ENCODE data around the gene CCDC102B.

DNA sequence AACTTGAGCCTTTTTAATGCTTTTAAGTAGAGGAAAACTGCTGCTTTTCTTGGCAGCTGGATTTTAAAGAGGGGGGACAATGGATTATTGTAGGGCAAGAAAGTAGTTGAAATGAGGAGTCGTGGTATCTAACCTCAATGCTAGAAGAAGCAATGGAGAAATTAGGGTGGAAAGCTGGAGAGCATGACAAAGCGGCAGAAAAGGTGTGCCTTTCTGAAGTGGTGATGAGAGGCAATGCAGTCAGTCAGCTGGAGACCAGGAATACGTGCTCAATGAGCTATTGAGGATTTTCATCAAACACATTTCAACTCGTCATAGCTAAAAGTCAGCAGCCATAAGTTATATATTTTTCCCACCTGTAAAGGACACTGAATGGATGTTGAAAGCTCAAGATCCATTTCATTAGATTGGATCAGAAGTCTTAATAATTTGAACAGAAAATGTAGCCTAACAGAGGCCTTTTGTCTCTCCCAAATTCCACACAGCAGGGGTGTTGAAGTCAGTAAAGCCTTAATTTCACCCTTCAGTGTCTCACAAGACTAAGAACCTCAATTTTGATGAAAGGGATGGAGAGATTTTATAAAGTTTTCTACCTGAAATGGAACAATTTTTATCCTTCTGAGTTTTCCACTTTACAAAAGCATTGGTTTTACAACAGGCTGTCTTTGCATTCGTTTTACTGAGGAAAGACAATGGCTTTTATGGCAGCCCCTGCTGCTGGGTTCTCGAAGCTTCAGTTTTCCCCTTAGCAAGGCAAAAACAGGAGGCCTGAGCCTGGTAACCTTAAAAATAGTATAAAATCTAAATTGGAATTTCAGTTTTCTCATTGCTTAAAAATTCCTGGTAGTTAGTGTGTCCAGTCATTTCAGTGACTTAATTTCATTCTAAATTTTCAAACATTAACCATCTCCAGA, 131.1 kb downstream of the CCDC102B start:
- TF ChIP-seq, protein P1, sequence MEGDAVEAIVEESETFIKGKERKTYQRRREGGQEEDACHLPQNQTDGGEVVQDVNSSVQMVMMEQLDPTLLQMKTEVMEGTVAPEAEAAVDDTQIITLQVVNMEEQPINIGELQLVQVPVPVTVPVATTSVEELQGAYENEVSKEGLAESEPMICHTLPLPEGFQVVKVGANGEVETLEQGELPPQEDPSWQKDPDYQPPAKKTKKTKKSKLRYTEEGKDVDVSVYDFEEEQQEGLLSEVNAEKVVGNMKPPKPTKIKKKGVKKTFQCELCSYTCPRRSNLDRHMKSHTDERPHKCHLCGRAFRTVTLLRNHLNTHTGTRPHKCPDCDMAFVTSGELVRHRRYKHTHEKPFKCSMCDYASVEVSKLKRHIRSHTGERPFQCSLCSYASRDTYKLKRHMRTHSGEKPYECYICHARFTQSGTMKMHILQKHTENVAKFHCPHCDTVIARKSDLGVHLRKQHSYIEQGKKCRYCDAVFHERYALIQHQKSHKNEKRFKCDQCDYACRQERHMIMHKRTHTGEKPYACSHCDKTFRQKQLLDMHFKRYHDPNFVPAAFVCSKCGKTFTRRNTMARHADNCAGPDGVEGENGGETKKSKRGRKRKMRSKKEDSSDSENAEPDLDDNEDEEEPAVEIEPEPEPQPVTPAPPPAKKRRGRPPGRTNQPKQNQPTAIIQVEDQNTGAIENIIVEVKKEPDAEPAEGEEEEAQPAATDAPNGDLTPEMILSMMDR (IDR thresholded peaks at IDR 0.05) = no peak
- TF ChIP-seq TCF7 (CRISPR knock-in tag; IDR thresholded peaks at IDR 0.05; ENCODE audit: low read depth) (no peak), ESRRA (CRISPR knock-in tag; IDR thresholded peaks at IDR 0.05; ENCODE audit: borderline replicate concordance) (no peak), ATF1 (CRISPR knock-in tag; IDR thresholded peaks at IDR 0.05) (no peak), NR3C1 (CRISPR knock-in tag; conservative IDR thresholded peaks at IDR 0.05; ENCODE audit: low read depth) (no peak), NFATC4 (CRISPR knock-in tag; IDR thresholded peaks at IDR 0.05) (no peak), TEAD4 (CRISPR knock-in tag; IDR thresholded peaks at IDR 0.05) (no peak), NR1H2 (CRISPR knock-in tag; IDR thresholded peaks at IDR 0.05) (no peak), CREM (CRISPR knock-in tag; IDR thresholded peaks at IDR 0.05) (no peak)
- TF ChIP-seq, protein P2, sequence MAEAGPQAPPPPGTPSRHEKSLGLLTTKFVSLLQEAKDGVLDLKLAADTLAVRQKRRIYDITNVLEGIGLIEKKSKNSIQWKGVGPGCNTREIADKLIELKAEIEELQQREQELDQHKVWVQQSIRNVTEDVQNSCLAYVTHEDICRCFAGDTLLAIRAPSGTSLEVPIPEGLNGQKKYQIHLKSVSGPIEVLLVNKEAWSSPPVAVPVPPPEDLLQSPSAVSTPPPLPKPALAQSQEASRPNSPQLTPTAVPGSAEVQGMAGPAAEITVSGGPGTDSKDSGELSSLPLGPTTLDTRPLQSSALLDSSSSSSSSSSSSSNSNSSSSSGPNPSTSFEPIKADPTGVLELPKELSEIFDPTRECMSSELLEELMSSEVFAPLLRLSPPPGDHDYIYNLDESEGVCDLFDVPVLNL (CRISPR knock-in tag; IDR thresholded peaks at IDR 0.05; ENCODE audit: borderline replicate concordance, low read depth) = no peak
- TF ChIP-seq, protein P3, sequence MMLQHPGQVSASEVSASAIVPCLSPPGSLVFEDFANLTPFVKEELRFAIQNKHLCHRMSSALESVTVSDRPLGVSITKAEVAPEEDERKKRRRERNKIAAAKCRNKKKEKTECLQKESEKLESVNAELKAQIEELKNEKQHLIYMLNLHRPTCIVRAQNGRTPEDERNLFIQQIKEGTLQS (CRISPR knock-in tag; conservative IDR thresholded peaks at IDR 0.05) = no peak
- TF ChIP-seq, protein P4, sequence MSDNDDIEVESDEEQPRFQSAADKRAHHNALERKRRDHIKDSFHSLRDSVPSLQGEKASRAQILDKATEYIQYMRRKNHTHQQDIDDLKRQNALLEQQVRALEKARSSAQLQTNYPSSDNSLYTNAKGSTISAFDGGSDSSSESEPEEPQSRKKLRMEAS (CRISPR knock-in tag; IDR thresholded peaks at IDR 0.05) = peak; percentile 19; the same call in 1 of the 2 replicates
- TF ChIP-seq, protein P5, sequence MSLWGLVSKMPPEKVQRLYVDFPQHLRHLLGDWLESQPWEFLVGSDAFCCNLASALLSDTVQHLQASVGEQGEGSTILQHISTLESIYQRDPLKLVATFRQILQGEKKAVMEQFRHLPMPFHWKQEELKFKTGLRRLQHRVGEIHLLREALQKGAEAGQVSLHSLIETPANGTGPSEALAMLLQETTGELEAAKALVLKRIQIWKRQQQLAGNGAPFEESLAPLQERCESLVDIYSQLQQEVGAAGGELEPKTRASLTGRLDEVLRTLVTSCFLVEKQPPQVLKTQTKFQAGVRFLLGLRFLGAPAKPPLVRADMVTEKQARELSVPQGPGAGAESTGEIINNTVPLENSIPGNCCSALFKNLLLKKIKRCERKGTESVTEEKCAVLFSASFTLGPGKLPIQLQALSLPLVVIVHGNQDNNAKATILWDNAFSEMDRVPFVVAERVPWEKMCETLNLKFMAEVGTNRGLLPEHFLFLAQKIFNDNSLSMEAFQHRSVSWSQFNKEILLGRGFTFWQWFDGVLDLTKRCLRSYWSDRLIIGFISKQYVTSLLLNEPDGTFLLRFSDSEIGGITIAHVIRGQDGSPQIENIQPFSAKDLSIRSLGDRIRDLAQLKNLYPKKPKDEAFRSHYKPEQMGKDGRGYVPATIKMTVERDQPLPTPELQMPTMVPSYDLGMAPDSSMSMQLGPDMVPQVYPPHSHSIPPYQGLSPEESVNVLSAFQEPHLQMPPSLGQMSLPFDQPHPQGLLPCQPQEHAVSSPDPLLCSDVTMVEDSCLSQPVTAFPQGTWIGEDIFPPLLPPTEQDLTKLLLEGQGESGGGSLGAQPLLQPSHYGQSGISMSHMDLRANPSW (CRISPR knock-in tag; conservative IDR thresholded peaks at IDR 0.05; ENCODE audit: low read depth) = no peak
- TF ChIP-seq, protein P6, sequence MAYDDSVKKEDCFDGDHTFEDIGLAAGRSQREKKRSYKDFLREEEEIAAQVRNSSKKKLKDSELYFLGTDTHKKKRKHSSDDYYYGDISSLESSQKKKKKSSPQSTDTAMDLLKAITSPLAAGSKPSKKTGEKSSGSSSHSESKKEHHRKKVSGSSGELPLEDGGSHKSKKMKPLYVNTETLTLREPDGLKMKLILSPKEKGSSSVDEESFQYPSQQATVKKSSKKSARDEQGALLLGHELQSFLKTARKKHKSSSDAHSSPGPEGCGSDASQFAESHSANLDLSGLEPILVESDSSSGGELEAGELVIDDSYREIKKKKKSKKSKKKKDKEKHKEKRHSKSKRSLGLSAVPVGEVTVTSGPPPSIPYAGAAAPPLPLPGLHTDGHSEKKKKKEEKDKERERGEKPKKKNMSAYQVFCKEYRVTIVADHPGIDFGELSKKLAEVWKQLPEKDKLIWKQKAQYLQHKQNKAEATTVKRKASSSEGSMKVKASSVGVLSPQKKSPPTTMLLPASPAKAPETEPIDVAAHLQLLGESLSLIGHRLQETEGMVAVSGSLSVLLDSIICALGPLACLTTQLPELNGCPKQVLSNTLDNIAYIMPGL (CRISPR knock-in tag; IDR thresholded peaks at IDR 0.05) = no peak

Measured in WTC11 (cell line).